B cell (primary cell): ENCODE results near the gene LAMA2. TPM values are rescaled to one million over a fixed set of nuclear protein-coding genes. Genes with fewer than 3 reads are reported as not detected.

Source experiments
- ATAC-seq: fragments of 200-7000 bp; cut with Tn5 transposase; one replicate; pipeline ENCODE4 v1.10.0; 2021; ENCODE audit warnings: low read depth, mild to moderate bottlenecking, moderate number of reproducible peaks, moderate library complexity
- CTCF ChIA-PET: fragments of 350-600 bp; sonication (Branson Sonifier 250); formaldehyde crosslinking; loops from one replicate; lab custom pipeline; 2021; ENCODE audit warnings: antibody characterized with exemption, inconsistent platforms; lab: Charles Lee
- POLR2A ChIA-PET: fragments of 350-600 bp; sonication (Branson Sonifier 250); formaldehyde crosslinking; loops from one replicate; lab custom pipeline; 2021; ENCODE audit warnings: antibody characterized with exemption; lab: Charles Lee
- DNase-seq: peaks from one replicate; pipeline ENCODE4 v3.0.0; 2013
- H2AFZ ChIP-seq: 2 replicates; pipeline ENCODE4 v1.6.1; 2012; ENCODE audit warnings: mild to moderate bottlenecking, low read depth, low read length; ENCODE audit not compliant: insufficient read depth, poor library complexity, severe bottlenecking
- H3K27ac ChIP-seq, 2 donors: 1 replicate in 1 of 2; 2 replicates in 1 of 2; pipeline ENCODE4 v1.5.1; 2012 to 2013; ENCODE audit warnings: low read length in 2 of 2, mild to moderate bottlenecking in 2 of 2, moderate library complexity in 1 of 2
- H3K27me3 ChIP-seq, 4 experiments: fragments of 200-600 bp in 1 of 4; sonication (generic) in 1 of 4; replicated peaks in 1 of 4; 1 replicate in 2 of 4; 2 replicates in 2 of 4; pipeline versions ENCODE4 v1.6.1 to v1.7.0; 2013 to 2016; ENCODE audit warnings: low read length in 3 of 4, mild to moderate bottlenecking in 2 of 4, mixed read lengths in 1 of 4, moderate library complexity in 1 of 4; ENCODE audit not compliant: insufficient read depth in 4 of 4, control insufficient read depth in 3 of 4; ENCODE audit errors: control extremely low read depth in 1 of 4
- H3K36me3 ChIP-seq, 2 experiments: replicated peaks in 1 of 2; 1 replicate in 1 of 2; 2 replicates in 1 of 2; pipeline versions ENCODE4 v1.6.1 to v1.7.1; 2013; ENCODE audit warnings: low read length in 1 of 2; ENCODE audit not compliant: insufficient read depth in 2 of 2, control insufficient read depth in 1 of 2; ENCODE audit errors: control extremely low read depth in 1 of 2, extremely low read depth in 1 of 2
- H3K4me1 ChIP-seq, 2 donors: fragments of 200-600 bp in 1 of 2; sonication (generic) in 1 of 2; 1 replicate in 1 of 2; 2 replicates in 1 of 2; pipeline versions ENCODE4 v1.5.1 to v1.6.1; 2013 to 2017; ENCODE audit warnings: low read length in 2 of 2; ENCODE audit not compliant: control insufficient read depth in 2 of 2, insufficient read depth in 2 of 2
- H3K4me2 ChIP-seq: replicated peaks from 2 replicates; pipeline ENCODE3; 2012; ENCODE audit warnings: mild to moderate bottlenecking, low read depth, low read length; ENCODE audit not compliant: poor library complexity, severe bottlenecking
- H3K4me3 ChIP-seq, 5 experiments: fragments of 200-600 bp in 1 of 5; sonication (generic) in 1 of 5; 1 replicate in 3 of 5; 2 replicates in 2 of 5; pipeline versions ENCODE4 v1.5.1 to v1.7.0; 2011 to 2016; ENCODE audit warnings: low read length in 4 of 5, mild to moderate bottlenecking in 4 of 5, low read depth in 2 of 5, control low read depth in 1 of 5, moderate library complexity in 1 of 5; ENCODE audit not compliant: insufficient read depth in 1 of 5; ENCODE audit errors: control extremely low read depth in 1 of 5, extremely low read depth in 1 of 5
- H3K79me2 ChIP-seq: fragments of 200-600 bp; sonication (generic); one replicate; pipeline ENCODE4 v1.6.0; 2016; ENCODE audit warnings: low read length; ENCODE audit not compliant: control insufficient read depth, insufficient read depth
- H3K9ac ChIP-seq: fragments of 200-600 bp; sonication (generic); 2 replicates; pipeline ENCODE4 v1.6.1; 2017; ENCODE audit warnings: mild to moderate bottlenecking, low read length, moderate library complexity
- H3K9me3 ChIP-seq, 3 donors: one replicate each; pipeline versions ENCODE4 v1.6.1 to v1.7.1; 2013; ENCODE audit warnings: low read length in 2 of 3; ENCODE audit not compliant: control insufficient read depth in 2 of 3, insufficient read depth in 1 of 3; ENCODE audit errors: control extremely low read depth in 1 of 3
- H4K20me1 ChIP-seq: 2 replicates; pipeline ENCODE4 v1.6.0; 2012; ENCODE audit warnings: mild to moderate bottlenecking, low read length; ENCODE audit not compliant: insufficient read depth, control insufficient read depth, poor library complexity, severe bottlenecking
- H3K27ac Mint-ChIP-seq: one replicate; pipeline ENCODE4 v1.8.0; 2021; ENCODE audit warnings: mixed read lengths
- H3K27me3 Mint-ChIP-seq: one replicate; pipeline ENCODE4 v1.8.0; 2021; ENCODE audit warnings: mixed read lengths
- H3K4me1 Mint-ChIP-seq: one replicate; pipeline ENCODE4 v1.8.0; 2021; ENCODE audit warnings: mixed read lengths
- H3K4me3 Mint-ChIP-seq: one replicate; pipeline ENCODE4 v1.8.0; 2021; ENCODE audit warnings: mixed read lengths
- H3K9me3 Mint-ChIP-seq: one replicate; pipeline ENCODE4 v1.8.0; 2022; ENCODE audit warnings: mixed read lengths; ENCODE audit not compliant: insufficient read depth
- EZH2 ChIP-seq: IDR thresholded peaks from 2 replicates; pipeline ENCODE4 v1.6.1; 2012; ENCODE audit warnings: borderline replicate concordance, low read depth, mild to moderate bottlenecking, moderate library complexity, low read length; ENCODE audit not compliant: insufficient read depth, poor library complexity, severe bottlenecking
- WGBS: methylation state at CpG from one replicate; pipeline ENCODE4 v1.1.5; 2013; ENCODE audit warnings: missing lambda C conversion rate; ENCODE audit not compliant: insufficient coverage; 5-methylcytosine and 5-hydroxymethylcytosine counted together
- intact Hi-C: fragments of 100-400 bp; cut with micrococcal nuclease; formaldehyde crosslinking; loops from one replicate; pipeline ENCODE4 v1.10.0; 2022
- polyA plus RNA-seq: library from polyadenylated mRNA; depleted of rRNA; stranded (reverse); fragments of >200 nt; gene quantifications from 2 replicates; pipeline ENCODE4 v1.2.3, GENCODE V29; 2012
- total RNA-seq, 2 donors: library from RNA; stranded (reverse); fragments of 120-200 nt in 1 of 2; gene quantifications; 1 replicate in 1 of 2; 2 replicates in 1 of 2; pipeline versions ENCODE4 v1.2.3 to v1.2.4, GENCODE V29; 2013 to 2022
- TF ChIP-seq, protein P1 (sequence below): fragments of 200-600 bp; IDR thresholded peaks from one replicate; pipeline ENCODE4 v1.8.0; 2022; ENCODE audit warnings: antibody characterized with exemption, mild to moderate bottlenecking

LAMA2 gene
- total and polyA plus RNA-seq, 2 donors (not counting 1 experiment from before 2014, with no cell fraction given): 0.16 TPM; not detected in 1

DNA sequence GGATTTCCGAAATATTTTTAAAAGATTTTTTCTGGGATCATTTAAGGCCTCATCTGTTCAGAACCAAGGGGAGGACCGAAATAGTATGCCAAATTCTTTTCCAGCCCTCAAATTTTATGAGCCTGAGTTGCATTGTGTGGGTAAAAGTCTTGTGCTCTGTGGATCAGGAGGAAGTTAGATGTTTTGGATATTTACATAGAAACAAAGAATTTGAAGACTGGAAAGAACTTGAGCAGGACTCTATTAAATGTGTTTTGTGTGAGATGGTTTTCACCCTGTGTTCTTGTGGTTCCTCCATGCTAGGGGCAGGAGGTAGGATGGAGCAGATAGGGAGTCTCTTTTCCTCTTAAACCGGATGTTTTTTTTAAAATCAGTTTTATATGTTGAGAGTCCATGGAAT, 329.1 kb downstream of the LAMA2 start:
- H3K27me3 Mint-ChIP-seq: no peaks in the 10 kb centered on the region
- ChIA-PET POLR2A (no interaction called here), CTCF (no interaction called here)
- Histone ChIP-seq H3K36me3 (no peaks in the 10 kb centered on the region), H3K27me3 (no peaks in the 10 kb centered on the region), H2AFZ (no peak overlapping the region), H3K79me2 (no peaks in the 10 kb centered on the region), H3K4me1 (no peaks in the 10 kb centered on the region), H3K27ac (no peak overlapping the region), H3K4me3 (no peak overlapping the region), H3K9ac (no peak overlapping the region), H3K4me2 (no peak overlapping the region), H4K20me1 (no peaks in the 10 kb centered on the region), H3K9me3 (no peaks in the 10 kb centered on the region)
- no peaks in the 10 kb centered on the region for H3K9me3 Mint-ChIP-seq
- intact Hi-C loops: no loop called here
- no peak overlapping the region for H3K27ac Mint-ChIP-seq
- no peak for DNase-seq
- WGBS: no CpG with 5 or more reads among the region's 3 CpGs
- H3K4me1 Mint-ChIP-seq: no peaks in the 10 kb centered on the region
- TF ChIP-seq EZH2: no peak
- TF ChIP-seq, protein P1, sequence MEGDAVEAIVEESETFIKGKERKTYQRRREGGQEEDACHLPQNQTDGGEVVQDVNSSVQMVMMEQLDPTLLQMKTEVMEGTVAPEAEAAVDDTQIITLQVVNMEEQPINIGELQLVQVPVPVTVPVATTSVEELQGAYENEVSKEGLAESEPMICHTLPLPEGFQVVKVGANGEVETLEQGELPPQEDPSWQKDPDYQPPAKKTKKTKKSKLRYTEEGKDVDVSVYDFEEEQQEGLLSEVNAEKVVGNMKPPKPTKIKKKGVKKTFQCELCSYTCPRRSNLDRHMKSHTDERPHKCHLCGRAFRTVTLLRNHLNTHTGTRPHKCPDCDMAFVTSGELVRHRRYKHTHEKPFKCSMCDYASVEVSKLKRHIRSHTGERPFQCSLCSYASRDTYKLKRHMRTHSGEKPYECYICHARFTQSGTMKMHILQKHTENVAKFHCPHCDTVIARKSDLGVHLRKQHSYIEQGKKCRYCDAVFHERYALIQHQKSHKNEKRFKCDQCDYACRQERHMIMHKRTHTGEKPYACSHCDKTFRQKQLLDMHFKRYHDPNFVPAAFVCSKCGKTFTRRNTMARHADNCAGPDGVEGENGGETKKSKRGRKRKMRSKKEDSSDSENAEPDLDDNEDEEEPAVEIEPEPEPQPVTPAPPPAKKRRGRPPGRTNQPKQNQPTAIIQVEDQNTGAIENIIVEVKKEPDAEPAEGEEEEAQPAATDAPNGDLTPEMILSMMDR: no peak
- ATAC-seq: no peak
- H3K4me3 Mint-ChIP-seq: no peak overlapping the region

DNA sequence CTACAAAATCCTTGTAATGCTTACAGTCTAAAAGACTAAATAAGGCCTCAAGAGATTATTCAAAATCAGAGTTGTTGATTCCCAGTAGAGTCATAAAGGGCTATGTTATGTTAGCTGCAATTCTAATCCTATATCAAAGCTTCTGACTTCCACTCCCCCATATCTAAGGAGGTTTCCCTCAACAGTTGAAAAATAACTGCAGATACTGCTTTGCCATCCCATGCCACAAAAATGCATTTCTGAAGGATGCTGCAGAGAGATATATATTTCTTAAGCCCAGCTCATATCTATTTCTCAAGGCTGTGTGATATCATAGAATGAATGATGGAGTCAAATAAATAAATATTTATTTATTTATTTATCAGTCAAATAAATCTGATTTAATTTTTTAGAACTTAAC, 332.3 kb downstream of the LAMA2 start:
- DNase-seq (no peak), ATAC-seq (no peak)
- no peaks in the 10 kb centered on the region for H3K79me2 ChIP-seq
- no peaks in the 10 kb centered on the region for H3K27me3 Mint-ChIP-seq
- intact Hi-C loops: no loop called here
- no peak overlapping the region for H2AFZ ChIP-seq
- no peaks in the 10 kb centered on the region for H3K9me3 ChIP-seq
- H3K4me1 Mint-ChIP-seq: no peaks in the 10 kb centered on the region
- no peaks in the 10 kb centered on the region for H3K36me3 ChIP-seq
- H3K27ac Mint-ChIP-seq: no peak overlapping the region
- H3K4me2 ChIP-seq: no peak overlapping the region
- TF ChIP-seq EZH2: no peak
- TF ChIP-seq, protein P1: no peak
- no peak overlapping the region for H3K4me3 ChIP-seq
- H3K27ac ChIP-seq: no peak overlapping the region
- H4K20me1 ChIP-seq: no peaks in the 10 kb centered on the region
- POLR2A ChIA-PET: no interaction called here
- no peaks in the 10 kb centered on the region for H3K27me3 ChIP-seq
- H3K9me3 Mint-ChIP-seq: no peaks in the 10 kb centered on the region
- CTCF ChIA-PET: interaction anchor here (1.9 kb wide), 1 partner anchor 37 kb away, joined by 6 read pairs; no protein-coding TSS in a partner anchor
- no peak overlapping the region for H3K4me3 Mint-ChIP-seq
- no peak overlapping the region for H3K9ac ChIP-seq
- no peaks in the 10 kb centered on the region for H3K4me1 ChIP-seq
